Measurements from ENCODE around the gene AFG1L.

DNA sequence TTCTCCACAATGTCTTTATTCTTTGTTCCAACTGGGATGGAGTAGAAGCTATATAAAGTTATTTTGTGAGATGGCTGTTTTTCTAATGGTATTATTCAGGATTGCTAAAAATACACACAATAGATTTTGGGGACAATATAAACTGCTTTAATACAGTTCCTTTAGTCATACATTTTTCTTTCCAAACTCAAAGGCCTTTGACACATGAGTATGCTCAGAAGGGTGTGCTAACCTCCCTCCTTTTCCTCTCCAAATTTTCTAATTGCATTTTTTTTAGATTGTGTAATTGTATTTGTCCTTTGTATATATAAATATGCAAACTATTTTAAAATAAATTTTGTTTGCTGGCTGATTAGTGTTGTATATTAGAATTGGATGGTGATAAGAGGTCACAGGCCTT, 146.3 kb downstream of the AFG1L start:
- TF ChIP-seq, protein P1, sequence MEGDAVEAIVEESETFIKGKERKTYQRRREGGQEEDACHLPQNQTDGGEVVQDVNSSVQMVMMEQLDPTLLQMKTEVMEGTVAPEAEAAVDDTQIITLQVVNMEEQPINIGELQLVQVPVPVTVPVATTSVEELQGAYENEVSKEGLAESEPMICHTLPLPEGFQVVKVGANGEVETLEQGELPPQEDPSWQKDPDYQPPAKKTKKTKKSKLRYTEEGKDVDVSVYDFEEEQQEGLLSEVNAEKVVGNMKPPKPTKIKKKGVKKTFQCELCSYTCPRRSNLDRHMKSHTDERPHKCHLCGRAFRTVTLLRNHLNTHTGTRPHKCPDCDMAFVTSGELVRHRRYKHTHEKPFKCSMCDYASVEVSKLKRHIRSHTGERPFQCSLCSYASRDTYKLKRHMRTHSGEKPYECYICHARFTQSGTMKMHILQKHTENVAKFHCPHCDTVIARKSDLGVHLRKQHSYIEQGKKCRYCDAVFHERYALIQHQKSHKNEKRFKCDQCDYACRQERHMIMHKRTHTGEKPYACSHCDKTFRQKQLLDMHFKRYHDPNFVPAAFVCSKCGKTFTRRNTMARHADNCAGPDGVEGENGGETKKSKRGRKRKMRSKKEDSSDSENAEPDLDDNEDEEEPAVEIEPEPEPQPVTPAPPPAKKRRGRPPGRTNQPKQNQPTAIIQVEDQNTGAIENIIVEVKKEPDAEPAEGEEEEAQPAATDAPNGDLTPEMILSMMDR (conservative IDR thresholded peaks at IDR 0.05; ENCODE audit: low read depth in 2 of 2): no peak
- TF ChIP-seq ZNF114 (CRISPR knock-in tag; IDR thresholded peaks at IDR 0.05) (no peak), JUNB (IDR thresholded peaks at IDR 0.05; ENCODE audit: unreplicated experiment) (no peak), POLR2AphosphoS5 (IDR thresholded peaks at IDR 0.05; ENCODE audit: low read depth) (no peak), CREB1 (CRISPR knock-in tag; IDR thresholded peaks at IDR 0.05; ENCODE audit: low read depth) (no peak), EZH2 (IDR thresholded peaks at IDR 0.05; ENCODE audit: low read depth, unreplicated experiment) (no peak), EZH2phosphoT487 (IDR thresholded peaks at IDR 0.05; ENCODE audit: unreplicated experiment) (no peak), STAT1 (IDR thresholded peaks at IDR 0.05; ENCODE audit: unreplicated experiment) (no peak), NANOG (IDR thresholded peaks at IDR 0.05; ENCODE audit: borderline replicate concordance) (no peak), ZNF331 (CRISPR knock-in tag; IDR thresholded peaks at IDR 0.05; ENCODE audit: low read depth) (no peak)
- TF ChIP-seq, protein P2, sequence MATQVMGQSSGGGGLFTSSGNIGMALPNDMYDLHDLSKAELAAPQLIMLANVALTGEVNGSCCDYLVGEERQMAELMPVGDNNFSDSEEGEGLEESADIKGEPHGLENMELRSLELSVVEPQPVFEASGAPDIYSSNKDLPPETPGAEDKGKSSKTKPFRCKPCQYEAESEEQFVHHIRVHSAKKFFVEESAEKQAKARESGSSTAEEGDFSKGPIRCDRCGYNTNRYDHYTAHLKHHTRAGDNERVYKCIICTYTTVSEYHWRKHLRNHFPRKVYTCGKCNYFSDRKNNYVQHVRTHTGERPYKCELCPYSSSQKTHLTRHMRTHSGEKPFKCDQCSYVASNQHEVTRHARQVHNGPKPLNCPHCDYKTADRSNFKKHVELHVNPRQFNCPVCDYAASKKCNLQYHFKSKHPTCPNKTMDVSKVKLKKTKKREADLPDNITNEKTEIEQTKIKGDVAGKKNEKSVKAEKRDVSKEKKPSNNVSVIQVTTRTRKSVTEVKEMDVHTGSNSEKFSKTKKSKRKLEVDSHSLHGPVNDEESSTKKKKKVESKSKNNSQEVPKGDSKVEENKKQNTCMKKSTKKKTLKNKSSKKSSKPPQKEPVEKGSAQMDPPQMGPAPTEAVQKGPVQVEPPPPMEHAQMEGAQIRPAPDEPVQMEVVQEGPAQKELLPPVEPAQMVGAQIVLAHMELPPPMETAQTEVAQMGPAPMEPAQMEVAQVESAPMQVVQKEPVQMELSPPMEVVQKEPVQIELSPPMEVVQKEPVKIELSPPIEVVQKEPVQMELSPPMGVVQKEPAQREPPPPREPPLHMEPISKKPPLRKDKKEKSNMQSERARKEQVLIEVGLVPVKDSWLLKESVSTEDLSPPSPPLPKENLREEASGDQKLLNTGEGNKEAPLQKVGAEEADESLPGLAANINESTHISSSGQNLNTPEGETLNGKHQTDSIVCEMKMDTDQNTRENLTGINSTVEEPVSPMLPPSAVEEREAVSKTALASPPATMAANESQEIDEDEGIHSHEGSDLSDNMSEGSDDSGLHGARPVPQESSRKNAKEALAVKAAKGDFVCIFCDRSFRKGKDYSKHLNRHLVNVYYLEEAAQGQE (IDR thresholded peaks at IDR 0.05; ENCODE audit: unreplicated experiment): no peak

All from GM23338 (cell line).